ENCODE results near the gene ABCA2. TPM values are rescaled to one million over a fixed set of nuclear protein-coding genes. Genes with fewer than 3 reads are reported as not detected.

The ABCA2 gene
- total RNA-seq, 1 experiment from 2014 or later: 22.4 TPM

DNA sequence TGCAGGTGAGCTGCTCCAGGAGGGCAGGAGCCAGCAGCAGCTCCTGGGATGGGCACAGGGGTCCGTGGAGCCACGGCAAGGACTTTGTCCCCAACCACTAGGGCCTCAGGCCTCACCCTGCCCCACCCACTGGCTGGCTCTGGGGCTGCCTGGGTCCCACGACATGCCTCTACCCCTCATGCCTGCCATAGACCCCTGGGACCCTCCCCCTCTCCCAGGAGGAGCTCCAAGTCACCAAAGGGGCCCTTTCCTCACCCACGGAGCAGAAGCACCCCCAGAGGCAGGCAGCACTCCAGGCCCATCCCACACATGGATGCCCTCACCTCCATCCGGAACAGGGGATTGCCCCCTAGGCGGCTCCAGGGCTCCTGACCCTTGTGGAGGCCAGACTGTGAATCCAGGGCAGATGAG lies 6.5 kb downstream of the ABCA2 start:
- no peak overlapping the region for H3K18ac ChIP-seq (ENCODE audit: insufficient read length, low read depth, low read length)
- H3K4ac ChIP-seq (ENCODE audit: low read depth, low read length): no peak overlapping the region
- DNase-seq: no peak
- no peak overlapping the region for H2BK120ac ChIP-seq (ENCODE audit: low read depth, low read length, poor library complexity, severe bottlenecking)
- H3K36me3 Mint-ChIP-seq (ENCODE audit: insufficient read depth in 1 of 3, low read depth in 3 of 3): peaks cover 2 to 6% (median 4%) of the 10 kb centered on the region in 3 experiments; a peak in 3 of 7 replicates
- no peak overlapping the region for H2BK20ac ChIP-seq (ENCODE audit: low read depth, low read length, poor library complexity, severe bottlenecking)
- no peak overlapping the region for H3K27ac ChIP-seq (ENCODE audit: insufficient read length, low read depth, low read length)
- H2BK5ac ChIP-seq (ENCODE audit: insufficient read length, low read length): no peak overlapping the region
- H3K23ac ChIP-seq (ENCODE audit: insufficient read length, low read depth, low read length): no peak overlapping the region
- no peak overlapping the region for H3K9ac ChIP-seq (ENCODE audit: extremely low read depth, insufficient read length, low read length)
- TF ChIP-seq, protein P1, sequence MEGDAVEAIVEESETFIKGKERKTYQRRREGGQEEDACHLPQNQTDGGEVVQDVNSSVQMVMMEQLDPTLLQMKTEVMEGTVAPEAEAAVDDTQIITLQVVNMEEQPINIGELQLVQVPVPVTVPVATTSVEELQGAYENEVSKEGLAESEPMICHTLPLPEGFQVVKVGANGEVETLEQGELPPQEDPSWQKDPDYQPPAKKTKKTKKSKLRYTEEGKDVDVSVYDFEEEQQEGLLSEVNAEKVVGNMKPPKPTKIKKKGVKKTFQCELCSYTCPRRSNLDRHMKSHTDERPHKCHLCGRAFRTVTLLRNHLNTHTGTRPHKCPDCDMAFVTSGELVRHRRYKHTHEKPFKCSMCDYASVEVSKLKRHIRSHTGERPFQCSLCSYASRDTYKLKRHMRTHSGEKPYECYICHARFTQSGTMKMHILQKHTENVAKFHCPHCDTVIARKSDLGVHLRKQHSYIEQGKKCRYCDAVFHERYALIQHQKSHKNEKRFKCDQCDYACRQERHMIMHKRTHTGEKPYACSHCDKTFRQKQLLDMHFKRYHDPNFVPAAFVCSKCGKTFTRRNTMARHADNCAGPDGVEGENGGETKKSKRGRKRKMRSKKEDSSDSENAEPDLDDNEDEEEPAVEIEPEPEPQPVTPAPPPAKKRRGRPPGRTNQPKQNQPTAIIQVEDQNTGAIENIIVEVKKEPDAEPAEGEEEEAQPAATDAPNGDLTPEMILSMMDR (conservative IDR thresholded peaks at IDR 0.05): no peak
- H3K4me2 ChIP-seq (ENCODE audit: insufficient read depth, insufficient read length, low read length): no peak overlapping the region
- H3K4me1 Mint-ChIP-seq: peaks cover 2 to 9% of the 10 kb centered on the region in 2 experiments; a peak in 3 of 4 replicates
- no peak overlapping the region for H3T11ph ChIP-seq (ENCODE audit: low read length)
- no CpG with 5 or more reads among the region's 6 CpGs for WGBS (ENCODE audit: extremely low coverage, insufficient read length, low lambda C conversion rate)
- H3K4me3 Mint-ChIP-seq: no peak overlapping the region; a peak in 1 of 5 replicates
- no peaks in the 10 kb centered on the region for H3K9me3 ChIP-seq (ENCODE audit: control insufficient read depth, low read depth, low read length)
- H3K27ac Mint-ChIP-seq: no peak overlapping the region
- H3K56ac ChIP-seq (ENCODE audit: insufficient read length, low read depth, low read length): no peak overlapping the region
- H3K27me3 ChIP-seq (ENCODE audit: insufficient read depth, low read length): no peaks in the 10 kb centered on the region
- H3K27me3 Mint-ChIP-seq (ENCODE audit: low read depth): peaks cover 2% of the 10 kb centered on the region
- no peak overlapping the region for H2AFZ ChIP-seq (ENCODE audit: low read length)
- H4K8ac ChIP-seq (replicated peaks; ENCODE audit: insufficient read length, low read depth, low read length): no peak overlapping the region
- no peak overlapping the region for H2BK15ac ChIP-seq (ENCODE audit: low read depth, low read length)
- no peaks in the 10 kb centered on the region for H3K4me1 ChIP-seq (ENCODE audit: insufficient read depth, low read length)
- no peaks in the 10 kb centered on the region for H3K9me3 Mint-ChIP-seq
- H3K79me2 ChIP-seq (ENCODE audit: insufficient read depth, low read length): no peaks in the 10 kb centered on the region
- H4K20me1 ChIP-seq (ENCODE audit: control insufficient read depth, insufficient read depth, insufficient read length): no peaks in the 10 kb centered on the region
- no peaks in the 10 kb centered on the region for H3K23me2 ChIP-seq (ENCODE audit: insufficient read length, low read depth, low read length, poor library complexity, severe bottlenecking)
- H3K79me1 ChIP-seq (ENCODE audit: insufficient read depth, low read depth, low read length, poor library complexity, severe bottlenecking): no peaks in the 10 kb centered on the region
- H3K14ac ChIP-seq (ENCODE audit: insufficient read depth, low read length): no peak overlapping the region
- H4K5ac ChIP-seq (ENCODE audit: insufficient read length, low read depth, low read length): no peak overlapping the region
- no peak overlapping the region for H4K91ac ChIP-seq (ENCODE audit: insufficient read length, low read depth, low read length)
- no peak overlapping the region for H2AK5ac ChIP-seq (ENCODE audit: insufficient read length, low read length)
- H2BK12ac ChIP-seq (ENCODE audit: insufficient read length, low read depth, low read length): no peak overlapping the region

Data from H9 (cell line).